Chondrocyte (in vitro differentiated cells): ENCODE results near the gene KLHL4. TPM values are rescaled to one million over a fixed set of nuclear protein-coding genes. Genes with fewer than 3 reads are reported as not detected.

Source experiments
- DNase-seq: peaks from one replicate; pipeline ENCODE4 v3.0.0; 2021; ENCODE audit warnings: mixed read lengths, low spot score
- H3K27ac Mint-ChIP-seq: one replicate; pipeline ENCODE4 v1.8.0; 2021; ENCODE audit warnings: mild to moderate bottlenecking, moderate library complexity, mixed read lengths; ENCODE audit not compliant: unreplicated experiment
- H3K27me3 Mint-ChIP-seq: 2 replicates; pipeline ENCODE4 v1.8.0; 2021; ENCODE audit warnings: low read depth, mixed read lengths
- H3K36me3 Mint-ChIP-seq: 2 replicates; pipeline ENCODE4 v1.8.0; 2021; ENCODE audit warnings: low read depth, mixed read lengths
- H3K4me1 Mint-ChIP-seq: 2 replicates; pipeline ENCODE4 v1.8.0; 2021; ENCODE audit warnings: low read depth, mild to moderate bottlenecking, mixed read lengths
- H3K4me3 Mint-ChIP-seq: one replicate; pipeline ENCODE4 v1.8.0; 2021; ENCODE audit warnings: mild to moderate bottlenecking, moderate library complexity, mixed read lengths; ENCODE audit not compliant: unreplicated experiment
- H3K9me3 Mint-ChIP-seq: 2 replicates; pipeline ENCODE4 v1.8.0; 2021; ENCODE audit warnings: low read depth, mixed read lengths
- total RNA-seq: library from RNA; stranded (reverse); gene quantifications from 3 replicates; pipeline ENCODE4 v1.2.1, GENCODE V29; 2021
- TF ChIP-seq, protein P1 (sequence below): fragments of 200-600 bp; sonication (generic); IDR thresholded peaks from 2 replicates; pipeline ENCODE4 v1.5.0; 2021; ENCODE audit warnings: antibody characterized with exemption, mild to moderate bottlenecking, moderate library complexity

The KLHL4 gene
- total RNA-seq, 1 donor from 2014 or later, result 2.0 TPM

GRCh38 chrX:87571964-87572363, 54.4 kb downstream of the KLHL4 start:
- no peak for DNase-seq

DNA sequence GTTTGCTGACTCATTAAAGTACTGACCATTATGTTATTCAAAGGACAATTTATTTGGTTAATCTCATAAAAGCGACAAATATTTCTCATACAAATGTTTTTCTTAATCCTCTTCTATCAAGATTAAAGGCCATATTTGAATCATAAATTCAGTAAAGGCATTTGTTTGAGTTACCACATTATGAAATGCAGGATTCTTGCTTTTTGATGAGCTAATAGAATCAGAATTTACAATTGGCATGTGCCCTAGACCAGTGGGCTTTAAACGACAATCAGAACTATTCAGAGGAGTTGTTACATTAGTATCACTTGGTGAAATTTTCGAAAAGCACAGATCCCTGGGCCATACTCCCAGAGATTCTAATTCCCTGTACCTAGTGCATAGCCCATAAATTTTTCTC, 55.3 kb downstream of the KLHL4 start:
- Mint-ChIP-seq H3K27ac (peak overlapping the region; percentile 61), H3K9me3 (no peaks in the 10 kb centered on the region), H3K4me3 (no peak overlapping the region), H3K4me1 (peaks cover 6% of the 10 kb centered on the region), H3K36me3 (no peaks in the 10 kb centered on the region), H3K27me3 (peaks cover 20% of the 10 kb centered on the region)
- DNase-seq, result no peak
- TF ChIP-seq, protein P1, sequence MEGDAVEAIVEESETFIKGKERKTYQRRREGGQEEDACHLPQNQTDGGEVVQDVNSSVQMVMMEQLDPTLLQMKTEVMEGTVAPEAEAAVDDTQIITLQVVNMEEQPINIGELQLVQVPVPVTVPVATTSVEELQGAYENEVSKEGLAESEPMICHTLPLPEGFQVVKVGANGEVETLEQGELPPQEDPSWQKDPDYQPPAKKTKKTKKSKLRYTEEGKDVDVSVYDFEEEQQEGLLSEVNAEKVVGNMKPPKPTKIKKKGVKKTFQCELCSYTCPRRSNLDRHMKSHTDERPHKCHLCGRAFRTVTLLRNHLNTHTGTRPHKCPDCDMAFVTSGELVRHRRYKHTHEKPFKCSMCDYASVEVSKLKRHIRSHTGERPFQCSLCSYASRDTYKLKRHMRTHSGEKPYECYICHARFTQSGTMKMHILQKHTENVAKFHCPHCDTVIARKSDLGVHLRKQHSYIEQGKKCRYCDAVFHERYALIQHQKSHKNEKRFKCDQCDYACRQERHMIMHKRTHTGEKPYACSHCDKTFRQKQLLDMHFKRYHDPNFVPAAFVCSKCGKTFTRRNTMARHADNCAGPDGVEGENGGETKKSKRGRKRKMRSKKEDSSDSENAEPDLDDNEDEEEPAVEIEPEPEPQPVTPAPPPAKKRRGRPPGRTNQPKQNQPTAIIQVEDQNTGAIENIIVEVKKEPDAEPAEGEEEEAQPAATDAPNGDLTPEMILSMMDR, result no peak

More at GRCh38 chrX:87571964-87572363, 54.4 kb downstream of the KLHL4 start:
- peak overlapping the region; percentile 66 for H3K27ac Mint-ChIP-seq
- H3K4me1 Mint-ChIP-seq, result peaks cover 6% of the 10 kb centered on the region
- no peaks in the 10 kb centered on the region for H3K9me3 Mint-ChIP-seq
- TF ChIP-seq, protein P1, result no peak
- peaks cover 20% of the 10 kb centered on the region for H3K27me3 Mint-ChIP-seq
- H3K4me3 Mint-ChIP-seq, result no peak overlapping the region
- no peaks in the 10 kb centered on the region for H3K36me3 Mint-ChIP-seq

DNA sequence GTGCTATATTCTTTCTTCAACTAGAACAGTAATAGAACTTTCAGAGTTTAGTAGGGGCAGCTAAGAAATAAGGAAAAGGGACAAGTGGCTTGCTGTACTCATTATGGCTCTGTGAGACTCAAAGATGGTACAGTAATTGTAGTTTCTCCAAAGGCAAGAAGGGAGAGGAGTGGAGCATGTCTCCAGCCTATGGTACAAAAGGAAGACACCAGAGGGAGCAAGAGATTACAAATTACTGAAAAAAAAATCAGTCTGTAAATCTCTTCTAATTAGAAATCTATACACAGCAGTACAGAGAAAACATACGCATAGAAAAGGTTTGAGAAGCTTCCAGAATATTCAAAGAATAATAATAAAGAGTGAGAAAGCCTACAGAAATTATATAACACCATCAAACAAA, 61.4 kb downstream of the KLHL4 start:
- H3K36me3 Mint-ChIP-seq, result no peaks in the 10 kb centered on the region
- peaks cover 10% of the 10 kb centered on the region for H3K27me3 Mint-ChIP-seq
- H3K27ac Mint-ChIP-seq, result no peak overlapping the region
- no peak for DNase-seq
- no peak overlapping the region for H3K4me3 Mint-ChIP-seq
- TF ChIP-seq, protein P1, result peak; percentile 34
- no peaks in the 10 kb centered on the region for H3K4me1 Mint-ChIP-seq
- no peaks in the 10 kb centered on the region for H3K9me3 Mint-ChIP-seq

DNA sequence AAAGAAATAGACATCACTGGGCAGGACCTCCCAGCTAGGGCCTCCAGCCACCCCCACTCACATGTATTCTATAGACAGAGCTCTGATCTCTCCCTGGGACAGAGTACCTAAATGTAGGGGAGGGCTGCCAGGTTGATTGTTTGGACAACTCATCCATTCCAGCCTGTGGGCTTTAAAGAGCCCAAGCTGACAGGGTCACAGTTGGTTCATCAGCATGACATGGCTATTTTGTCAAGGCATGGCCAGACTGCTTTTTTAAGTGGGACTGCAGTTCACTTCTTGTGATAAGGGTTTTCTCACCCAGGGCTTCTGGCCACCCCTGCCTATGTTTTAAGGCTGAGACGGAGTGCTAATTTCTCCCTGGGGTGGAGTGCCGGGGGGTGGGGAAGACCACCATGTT, 63.3 kb downstream of the KLHL4 start:
- no peaks in the 10 kb centered on the region for H3K36me3 Mint-ChIP-seq
- peaks cover 5% of the 10 kb centered on the region for H3K27me3 Mint-ChIP-seq
- no peak overlapping the region for H3K4me3 Mint-ChIP-seq
- H3K9me3 Mint-ChIP-seq, result no peaks in the 10 kb centered on the region
- TF ChIP-seq, protein P1, result no peak
- DNase-seq, result no peak
- no peak overlapping the region for H3K27ac Mint-ChIP-seq
- no peaks in the 10 kb centered on the region for H3K4me1 Mint-ChIP-seq

- no peaks in the 10 kb centered on the region for H3K4me1 Mint-ChIP-seq
- TF ChIP-seq, protein P1, result no peak
- H3K27ac Mint-ChIP-seq, result no peak overlapping the region
- DNase-seq, result no peak
- no peaks in the 10 kb centered on the region for H3K36me3 Mint-ChIP-seq
- H3K9me3 Mint-ChIP-seq, result no peaks in the 10 kb centered on the region
- H3K4me3 Mint-ChIP-seq, result no peak overlapping the region
- peaks cover 5% of the 10 kb centered on the region for H3K27me3 Mint-ChIP-seq
Observed at GRCh38 chrX:87582453-87582852, 64.9 kb downstream of the KLHL4 start.
